EH (cell line): ENCODE data around the gene PHACTR2.
A peak's percentile ranks its signal among the peaks of the same experiment; 100 is the strongest.

Experiments used
- DNase-seq: peaks from one replicate; pipeline ENCODE4 v3.0.0-alpha.2; 2015; ENCODE audit warnings: low read depth

PHACTR2 gene

GRCh38 chr6:143742070-143742954 lies 64.5 kb downstream of the PHACTR2 start:
- no peak for DNase-seq

- no peak for DNase-seq
These were observed 65.1 kb downstream of the PHACTR2 start for GRCh38 chr6:143742955-143743255.

- peak; percentile 52 for DNase-seq
These were observed 65.8 kb downstream of the PHACTR2 start for GRCh38 chr6:143743301-143744166.

- no peak for DNase-seq
These were observed 66.9 kb downstream of the PHACTR2 start for GRCh38 chr6:143744551-143745165.

- peak; percentile 73 for DNase-seq
These were observed 67.7 kb downstream of the PHACTR2 start for GRCh38 chr6:143745166-143746133.

- DNase-seq = no peak
These were observed 68.7 kb downstream of the PHACTR2 start for GRCh38 chr6:143746202-143747119.

- DNase-seq = no peak
These were observed 69.6 kb downstream of the PHACTR2 start for GRCh38 chr6:143747347-143747842.

GRCh38 chr6:143749891-143750290 lies 72.1 kb downstream of the PHACTR2 start:
- no peak for DNase-seq

- DNase-seq = no peak
These were observed 73.1 kb downstream of the PHACTR2 start for GRCh38 chr6:143750877-143751276.

- DNase-seq = no peak
These were observed 74.7 kb downstream of the PHACTR2 start for GRCh38 chr6:143752459-143752858.

GRCh38 chr6:143753678-143754077 lies 75.9 kb downstream of the PHACTR2 start:
- DNase-seq = no peak

- no peak for DNase-seq
These were observed 76.4 kb downstream of the PHACTR2 start for GRCh38 chr6:143754204-143754603.

GRCh38 chr6:143755301-143755744 lies 77.6 kb downstream of the PHACTR2 start:
- no peak for DNase-seq

- DNase-seq = no peak
These were observed 79.6 kb downstream of the PHACTR2 start for GRCh38 chr6:143757346-143757832.

GRCh38 chr6:143758551-143758950 lies 80.8 kb downstream of the PHACTR2 start:
- no peak for DNase-seq

GRCh38 chr6:143759666-143760065 lies 81.9 kb downstream of the PHACTR2 start:
- peak; percentile 38 for DNase-seq

GRCh38 chr6:143761074-143761473 lies 83.3 kb downstream of the PHACTR2 start:
- no peak for DNase-seq

GRCh38 chr6:143762126-143762525 lies 84.4 kb downstream of the PHACTR2 start:
- DNase-seq = no peak

GRCh38 chr6:143765422-143766184 lies 87.8 kb downstream of the PHACTR2 start:
- DNase-seq = no peak
